NCI-H82 treated with DMSO at 0.1 percent for 48 hours (cell line): Measurements from ENCODE around the gene RPAP2.
"Not testable (repeated sequence)": the region's sequence is repeated elsewhere in the genome, so short reads cannot be mapped to it uniquely, and the experiment has no call there.

Experiments
- DNase-seq: peaks from one replicate; lab custom pipeline; 2025; ENCODE audit not compliant: unreplicated experiment; lab: John Stamatoyannopoulos, UW

RPAP2 gene

DNA sequence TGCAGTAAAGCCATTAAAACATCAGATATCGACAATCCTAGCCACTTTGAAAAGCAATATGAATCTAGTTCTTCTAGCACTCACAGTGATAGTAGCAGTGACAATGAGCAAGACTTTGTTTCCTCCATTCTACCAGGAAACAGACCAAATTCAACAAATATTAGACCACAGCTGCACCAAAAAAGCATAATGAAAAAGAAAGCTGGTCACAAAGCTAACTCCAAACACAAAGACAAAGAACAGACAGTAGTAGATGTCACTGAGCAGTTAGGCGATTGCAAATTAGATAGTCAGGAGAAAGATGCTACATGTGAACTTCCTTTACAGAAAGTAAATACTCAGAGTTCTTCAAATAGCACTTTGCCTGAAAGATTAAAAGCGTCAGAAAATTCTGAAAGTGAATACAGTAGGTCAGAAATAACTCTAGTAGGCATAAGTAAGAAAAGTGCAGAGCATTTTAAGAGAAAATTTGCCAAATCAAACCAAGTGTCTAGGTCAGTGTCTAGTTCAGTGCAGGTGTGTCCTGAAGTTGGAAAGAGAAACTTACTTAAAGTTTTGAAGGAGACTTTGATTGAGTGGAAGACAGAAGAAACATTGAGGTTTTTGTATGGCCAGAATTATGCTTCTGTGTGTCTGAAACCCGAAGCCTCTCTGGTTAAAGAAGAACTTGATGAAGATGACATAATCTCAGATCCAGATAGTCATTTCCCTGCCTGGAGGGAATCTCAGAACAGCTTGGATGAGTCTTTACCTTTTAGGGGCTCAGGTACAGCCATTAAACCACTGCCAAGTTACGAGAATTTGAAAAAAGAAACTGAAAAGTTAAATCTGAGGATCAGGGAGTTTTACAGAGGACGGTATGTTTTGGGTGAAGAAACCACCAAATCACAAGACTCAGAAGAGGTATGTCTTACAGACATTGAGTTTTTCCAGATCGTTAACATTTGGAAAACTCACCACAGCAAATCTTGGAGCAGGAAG, 24.9 kb downstream of the RPAP2 start:
- no peak for DNase-seq

DNA sequence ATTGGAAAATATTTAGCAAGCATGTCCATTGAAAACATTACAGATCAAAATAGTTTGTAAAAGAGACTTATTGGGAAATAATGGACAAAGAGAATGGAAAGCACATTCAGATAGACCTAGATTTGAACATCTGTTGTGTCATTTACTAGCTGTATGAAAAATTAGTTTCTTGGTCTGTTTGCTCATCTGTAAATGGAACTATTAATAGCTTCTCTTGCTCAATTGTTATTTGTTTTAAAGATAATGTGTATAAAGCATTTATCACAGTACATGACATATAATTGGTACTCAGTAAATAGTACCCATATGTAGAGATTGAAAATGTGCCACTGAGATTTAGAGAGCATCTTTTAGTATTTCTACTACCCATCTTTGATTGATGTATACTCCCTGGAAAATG, 25.9 kb downstream of the RPAP2 start:
- no peak for DNase-seq

DNA sequence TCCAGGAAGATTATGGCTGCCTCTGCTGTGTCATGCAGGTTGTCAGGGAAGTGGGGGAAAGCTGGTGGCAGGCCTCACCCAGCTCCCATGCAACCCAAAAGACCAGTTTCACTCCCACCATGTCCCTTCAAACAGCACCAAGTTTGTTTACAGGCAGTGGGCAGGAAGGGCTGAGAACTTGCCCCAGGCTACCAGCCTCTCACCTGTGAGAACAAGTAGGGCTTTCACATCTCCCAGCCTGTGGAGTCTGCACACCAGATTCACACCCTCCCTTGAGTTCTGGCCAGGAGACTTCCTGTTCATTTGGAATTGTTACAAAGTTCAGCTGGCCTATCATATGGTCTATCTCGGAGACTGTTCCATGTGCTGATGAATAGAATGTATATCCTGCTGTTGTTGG, 27.8 kb downstream of the RPAP2 start:
- DNase-seq: no peak

DNA sequence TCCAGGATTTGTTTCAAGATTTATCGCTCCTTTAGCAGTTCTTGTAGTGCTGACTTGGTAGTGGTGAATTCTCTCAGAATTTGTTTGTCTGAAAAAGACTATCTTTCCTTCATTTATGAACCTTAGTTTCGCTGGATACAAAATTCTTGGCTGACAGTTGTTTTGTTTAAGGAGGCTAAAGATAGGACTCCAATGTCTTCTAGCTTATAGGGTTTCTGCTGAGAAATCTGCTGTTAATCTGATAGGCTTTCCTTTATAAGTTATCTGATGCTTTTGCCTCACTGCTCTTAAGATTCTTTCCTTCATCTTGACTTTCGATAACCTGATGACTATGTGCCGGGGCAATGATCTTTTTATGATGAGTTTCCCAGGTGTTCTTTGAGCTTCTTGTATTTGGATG, 28.9 kb downstream of the RPAP2 start:
- DNase-seq: no peak

DNA sequence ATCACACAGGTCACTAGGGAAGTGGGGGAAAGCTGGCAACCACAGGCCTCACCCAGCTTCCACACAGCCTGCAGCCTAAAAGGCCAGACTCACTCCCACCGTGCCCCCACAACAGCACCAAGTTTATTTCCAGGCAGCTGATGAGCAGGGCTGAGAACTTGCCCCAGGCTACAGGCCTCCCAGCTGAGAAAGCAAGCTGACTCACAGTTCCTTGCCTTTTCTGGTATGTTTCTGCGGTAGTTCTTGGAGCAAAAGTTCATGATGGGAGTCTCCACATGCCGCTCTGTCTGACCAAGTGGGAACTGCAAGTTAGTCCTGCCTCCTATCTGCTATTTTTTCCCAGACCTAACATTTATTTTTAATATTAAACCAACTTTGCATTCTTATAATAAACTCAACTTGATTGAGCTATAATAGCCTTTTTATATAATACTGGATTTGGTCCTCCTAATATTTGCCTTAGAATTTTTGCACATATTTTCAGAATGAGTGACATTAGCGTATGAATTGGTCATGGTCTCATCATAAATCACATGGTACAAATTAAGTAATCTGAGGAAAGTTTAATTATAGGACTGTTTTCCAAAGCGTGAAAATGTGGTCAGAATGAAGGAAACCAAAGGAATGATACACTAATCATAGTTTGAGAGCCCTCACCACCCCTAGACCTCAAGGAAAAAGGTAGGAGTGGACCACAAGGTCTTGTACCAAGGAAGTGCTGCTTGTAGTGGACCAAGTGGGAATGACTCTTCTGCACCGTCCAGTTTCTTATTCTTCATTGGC, 30.7 kb downstream of the RPAP2 start:
- no peak for DNase-seq

DNA sequence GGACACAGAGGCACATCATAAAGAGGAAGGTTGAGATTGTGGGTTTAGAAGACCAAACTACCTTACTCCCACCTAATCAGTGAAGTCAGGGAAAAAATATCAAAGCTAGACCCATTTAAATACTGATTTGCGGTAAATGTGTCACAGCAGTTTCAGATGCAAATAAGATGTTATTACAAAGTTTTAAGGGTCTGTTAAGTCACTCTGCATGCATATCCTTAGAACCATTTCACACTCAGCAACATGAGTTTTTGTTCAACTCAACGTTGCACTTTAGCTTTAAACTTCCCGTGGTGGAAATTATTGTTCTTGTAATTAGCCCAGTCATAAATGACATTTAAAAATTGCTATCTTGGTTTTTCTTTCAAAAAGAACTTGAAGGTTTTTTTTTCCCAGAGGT, 34.8 kb downstream of the RPAP2 start:
- DNase-seq: no peak

DNA sequence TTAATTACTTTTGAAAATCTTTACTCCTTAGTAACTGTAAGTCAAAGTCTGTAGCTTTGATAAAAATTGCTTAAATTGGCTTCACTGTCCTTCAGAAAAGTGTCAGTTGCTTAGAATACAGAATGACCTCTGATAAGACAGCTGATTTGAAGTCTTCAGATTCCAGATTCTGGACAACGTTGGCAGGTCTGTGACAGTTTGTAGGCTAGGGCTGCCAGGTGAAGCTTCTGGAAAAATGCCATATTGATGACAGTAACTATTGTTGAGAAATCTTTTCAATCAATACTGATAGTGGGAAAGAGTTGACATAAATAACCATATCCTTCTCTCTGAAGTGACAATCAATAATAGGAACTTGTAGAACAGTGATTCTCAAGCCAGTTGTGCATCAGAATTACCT, 41.3 kb downstream of the RPAP2 start:
- no peak for DNase-seq

DNA sequence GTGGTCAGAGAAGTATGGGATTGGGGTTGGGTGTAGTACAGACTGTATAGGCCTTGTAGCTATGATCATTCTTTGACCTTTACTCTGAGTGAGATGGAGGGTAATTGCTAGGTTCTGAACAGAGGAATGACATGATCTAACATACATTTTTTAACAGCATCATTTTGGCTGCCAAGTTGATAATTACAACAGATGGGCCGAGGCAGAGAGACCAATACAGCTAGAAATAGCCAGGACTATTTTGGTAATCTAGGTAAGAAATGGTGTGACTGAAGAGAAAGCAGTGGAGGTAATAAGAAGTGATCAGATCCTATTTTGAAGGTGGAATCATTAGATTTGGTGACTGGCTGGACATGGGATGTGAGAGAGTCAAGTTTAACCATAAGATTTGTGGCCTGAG, 43.5 kb downstream of the RPAP2 start:
- no peak for DNase-seq

DNA sequence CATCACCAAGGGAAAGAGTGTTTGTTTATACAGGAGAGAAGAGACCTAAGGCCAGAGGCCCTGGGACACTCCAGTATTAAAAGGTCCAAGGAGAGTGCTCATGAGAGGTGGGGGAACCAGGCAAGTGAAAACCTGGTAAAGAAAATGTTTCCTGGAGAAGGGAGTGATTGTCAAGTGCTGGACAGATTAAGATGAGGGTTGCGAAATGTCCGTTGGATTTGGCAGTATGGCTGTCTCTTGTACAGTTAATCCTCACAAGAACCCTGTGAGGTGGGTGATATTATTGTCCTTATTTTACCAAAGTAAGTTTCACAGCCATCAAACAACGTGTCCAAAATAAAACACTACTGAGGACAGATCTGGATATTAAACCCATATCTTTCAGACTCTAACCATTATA, 44.2 kb downstream of the RPAP2 start:
- DNase-seq: no peak

DNA sequence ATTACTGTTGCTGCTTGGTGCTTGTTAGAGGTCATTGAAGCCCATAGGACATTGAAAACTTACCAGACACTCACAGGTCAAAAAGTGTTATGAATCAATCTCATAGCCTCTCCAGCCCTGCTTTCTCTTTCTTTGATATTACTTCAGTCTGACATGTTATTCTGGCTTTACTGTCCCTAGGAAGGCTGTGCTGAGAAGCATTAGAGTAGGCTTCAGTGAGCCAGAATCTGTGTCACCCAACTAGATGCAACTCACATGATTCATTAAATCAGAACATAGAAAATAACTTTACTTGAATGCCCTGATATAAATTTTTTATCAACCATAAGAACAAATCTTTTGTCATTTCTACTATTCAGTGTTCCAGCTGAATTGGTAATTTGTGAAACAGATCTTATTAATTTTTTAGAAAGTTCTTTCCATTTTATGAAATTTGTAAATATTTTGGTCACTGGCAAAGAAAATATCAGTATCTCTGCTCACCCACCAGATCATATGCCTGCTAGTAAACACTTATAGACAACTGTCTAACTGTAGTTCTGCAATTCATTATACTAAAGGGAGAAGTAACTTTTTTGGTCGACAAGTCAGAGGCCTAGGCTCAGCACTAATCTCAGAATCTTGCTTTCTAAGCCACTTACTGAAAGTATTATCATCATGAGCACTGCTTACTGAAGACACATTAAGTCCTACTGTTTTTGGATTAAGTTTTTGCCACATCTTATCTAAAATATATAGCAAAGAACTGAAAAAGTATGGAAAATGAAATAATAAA, 48.2 kb downstream of the RPAP2 start:
- DNase-seq: no peak

DNA sequence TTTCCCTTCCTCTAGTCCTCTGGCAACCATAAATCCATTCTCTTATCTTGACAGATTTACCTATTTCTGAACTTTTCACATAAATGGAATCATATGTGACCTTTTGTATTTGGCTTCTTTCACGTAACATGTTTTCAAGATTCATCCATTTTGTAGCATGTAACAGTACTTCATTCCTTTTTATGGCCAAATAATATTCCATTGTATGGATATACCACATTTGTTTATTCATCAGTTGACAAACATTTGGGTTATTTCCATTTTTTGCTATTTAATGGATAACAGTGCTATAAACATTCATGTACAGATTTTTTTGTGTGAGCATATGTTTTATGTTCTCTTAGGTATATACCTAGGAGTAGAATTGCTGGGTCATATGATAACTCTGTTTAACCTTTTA, 54.0 kb downstream of the RPAP2 start:
- no peak for DNase-seq

DNA sequence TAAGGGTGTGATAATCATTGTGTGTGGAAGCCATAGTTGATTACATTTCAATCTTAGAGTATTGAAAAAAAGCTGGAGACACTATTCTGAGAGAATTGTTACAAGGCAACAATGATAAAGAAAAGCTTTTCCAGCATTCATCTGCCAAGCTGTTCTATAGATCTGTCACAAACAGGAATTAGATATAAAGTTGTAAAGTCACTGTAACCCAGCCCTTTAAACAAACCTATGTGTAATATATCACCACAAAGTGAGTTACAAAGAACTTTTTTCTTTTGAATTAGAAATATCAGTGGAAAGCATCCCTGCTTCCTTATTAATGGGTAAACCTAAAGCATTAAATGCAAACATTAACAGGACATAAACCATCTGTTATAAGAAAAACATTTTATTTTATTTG, 55.4 kb downstream of the RPAP2 start:
- DNase-seq: no peak

DNA sequence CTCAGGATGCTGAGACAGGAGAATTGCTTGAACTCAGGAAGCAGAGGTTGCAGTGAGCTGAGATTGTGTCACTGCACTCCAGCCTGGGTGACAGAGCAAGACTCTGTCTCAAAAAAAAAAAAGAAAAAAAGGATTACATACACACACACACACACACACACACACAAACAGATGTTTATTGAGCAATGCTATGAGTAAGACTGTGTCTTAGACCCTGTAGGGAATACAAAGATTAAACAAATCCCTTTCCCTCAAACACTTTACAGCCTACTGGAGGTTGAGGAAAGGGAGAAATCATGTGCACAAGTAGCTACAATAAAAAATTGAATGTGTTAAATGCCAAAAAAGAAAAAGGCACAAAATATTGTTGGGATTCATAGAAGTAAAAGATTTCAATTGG, 58.1 kb downstream of the RPAP2 start:
- no peak for DNase-seq

DNA sequence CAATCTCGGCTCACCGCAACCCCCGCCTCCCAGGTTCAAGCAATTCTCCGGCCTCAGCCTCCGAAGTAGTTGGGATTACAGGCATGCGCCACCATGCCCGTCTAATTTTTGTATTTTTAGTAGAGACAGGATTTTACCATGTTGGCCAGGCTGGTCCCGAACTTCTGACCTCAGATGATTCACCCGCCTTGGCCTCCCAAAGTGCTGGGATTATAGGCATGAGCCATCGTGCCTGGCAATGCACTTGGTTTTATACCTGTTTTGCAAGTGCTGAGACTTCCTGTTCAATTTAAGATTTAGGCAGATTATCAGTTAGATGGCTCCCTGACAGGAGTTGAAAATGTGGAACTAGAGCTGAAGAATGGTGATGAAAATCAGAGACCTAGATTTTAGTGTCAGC, 60.5 kb downstream of the RPAP2 start:
- DNase-seq: not testable (repeated sequence)

DNA sequence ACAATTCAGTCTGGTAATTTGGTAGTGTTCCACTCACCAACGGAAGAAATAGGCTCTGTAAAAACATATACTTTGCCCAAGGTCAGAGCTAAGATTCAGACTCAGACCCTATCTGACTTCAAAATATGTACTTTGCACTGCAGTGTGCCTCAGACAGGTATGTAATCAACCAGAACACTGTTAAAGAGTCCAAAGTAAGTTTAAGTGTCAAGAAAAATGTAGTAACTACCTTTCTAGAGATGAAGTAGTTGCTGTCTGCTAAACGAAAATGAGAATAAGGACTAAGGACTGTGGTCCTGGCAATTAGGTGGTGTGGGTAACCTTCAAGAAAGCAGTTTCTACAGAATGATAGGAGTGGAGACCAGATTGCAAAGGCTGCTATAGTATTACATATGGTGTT, 61.1 kb downstream of the RPAP2 start:
- DNase-seq: no peak

DNA sequence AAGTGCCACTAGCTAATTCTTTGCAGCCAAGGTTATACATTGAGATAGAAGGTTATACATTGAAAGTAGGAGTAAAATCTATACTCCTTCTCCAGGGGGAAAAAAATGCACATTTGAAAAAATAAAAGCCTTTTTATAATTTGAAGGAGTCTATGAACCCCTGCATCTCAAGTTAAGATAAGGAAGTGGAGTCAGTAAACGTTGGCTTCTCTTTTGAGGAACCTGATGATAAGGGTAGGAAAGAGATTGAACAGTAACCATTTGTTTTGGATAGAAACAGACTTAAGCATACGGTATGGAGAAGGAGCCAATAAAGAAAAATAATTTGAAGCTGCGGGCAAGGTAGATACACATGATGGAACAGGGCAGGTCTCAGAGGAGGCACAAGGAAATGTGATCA, 64.1 kb downstream of the RPAP2 start:
- no peak for DNase-seq

DNA sequence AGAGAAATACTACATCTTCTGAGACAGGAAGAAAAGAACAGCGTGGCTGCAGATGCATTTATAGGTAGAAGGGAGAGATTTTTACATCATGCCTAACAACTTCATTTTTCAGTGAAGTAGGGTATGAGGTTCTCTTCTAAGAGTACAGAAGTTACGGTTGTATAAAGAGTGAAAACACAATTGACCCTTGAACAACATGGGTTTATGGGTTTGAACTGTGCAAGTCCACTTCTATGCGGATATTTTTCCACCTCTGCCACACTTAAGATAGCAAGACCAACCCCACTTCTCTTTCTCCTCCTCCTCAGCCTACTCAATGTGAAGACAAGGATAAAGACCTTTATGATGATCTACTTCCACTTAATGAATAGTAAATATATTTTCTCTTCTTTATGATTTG, 64.5 kb downstream of the RPAP2 start:
- no peak for DNase-seq

DNA sequence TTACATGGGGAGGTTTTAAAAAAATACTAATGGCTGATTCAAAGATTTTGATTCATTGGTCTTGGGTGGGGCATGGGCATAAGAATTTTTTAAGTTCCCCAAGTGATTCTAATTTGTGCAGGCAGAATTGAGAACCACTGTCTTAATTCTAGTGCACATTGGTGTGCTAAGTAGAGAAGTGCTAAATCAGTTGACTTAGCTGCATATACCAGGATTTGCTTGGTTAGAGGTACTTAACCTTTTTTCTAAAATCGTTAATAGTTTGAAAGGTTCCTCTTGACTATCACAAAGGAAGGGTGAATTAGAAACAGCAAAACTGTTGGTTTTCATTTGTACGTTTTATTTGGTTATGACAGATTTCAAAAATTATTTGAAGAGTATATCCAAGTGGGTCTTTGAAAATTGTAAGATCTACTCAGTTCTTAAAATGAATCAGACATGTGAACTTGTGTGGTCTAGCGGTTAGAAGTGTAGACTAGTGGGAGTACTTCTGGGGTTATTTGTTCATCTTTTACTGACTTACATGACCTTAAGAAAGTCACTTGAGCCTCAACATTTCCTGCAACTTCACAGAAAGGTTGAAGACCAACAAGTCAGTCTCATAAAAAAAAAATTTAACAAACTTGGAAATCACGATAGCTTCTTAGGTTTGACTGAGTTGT, 66.7 kb downstream of the RPAP2 start:
- no peak for DNase-seq

DNA sequence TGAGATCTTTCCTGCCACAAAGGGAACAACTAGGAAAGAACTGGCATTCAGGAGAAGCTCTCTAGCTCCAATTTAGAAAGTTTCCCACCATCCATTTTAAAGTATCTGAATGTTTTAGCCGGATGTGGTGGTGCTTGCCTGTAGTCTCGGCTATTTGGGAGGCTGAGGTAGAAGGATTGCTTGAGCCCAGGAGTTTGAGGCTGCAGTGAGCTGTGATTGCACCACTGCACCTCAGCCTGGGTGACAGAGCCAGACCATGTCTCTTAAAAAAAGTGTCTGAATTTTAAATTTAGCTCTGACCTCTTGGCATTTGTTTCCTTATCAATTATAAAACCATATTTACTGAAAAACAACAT, 67.2 kb downstream of the RPAP2 start:
- no peak for DNase-seq

DNA sequence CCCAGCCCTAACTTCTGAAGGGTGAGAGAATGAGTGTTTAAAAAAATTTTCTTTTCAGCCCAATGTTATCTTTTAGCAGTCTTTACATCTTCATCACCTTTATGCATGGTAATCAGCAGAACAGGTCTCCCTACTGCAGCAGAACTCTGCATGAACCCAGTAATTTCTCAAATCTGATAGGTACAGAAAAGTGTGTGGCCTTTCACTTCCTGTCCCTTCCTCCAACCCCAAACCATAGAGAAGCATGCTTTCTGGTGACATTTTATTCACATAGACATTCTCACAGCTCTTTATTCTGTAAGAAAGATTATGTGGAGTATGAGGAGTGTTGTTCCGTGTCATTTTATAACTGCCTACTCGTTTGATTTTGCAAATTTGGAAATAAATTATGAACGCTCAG, 68.6 kb downstream of the RPAP2 start:
- DNase-seq: no peak

DNA sequence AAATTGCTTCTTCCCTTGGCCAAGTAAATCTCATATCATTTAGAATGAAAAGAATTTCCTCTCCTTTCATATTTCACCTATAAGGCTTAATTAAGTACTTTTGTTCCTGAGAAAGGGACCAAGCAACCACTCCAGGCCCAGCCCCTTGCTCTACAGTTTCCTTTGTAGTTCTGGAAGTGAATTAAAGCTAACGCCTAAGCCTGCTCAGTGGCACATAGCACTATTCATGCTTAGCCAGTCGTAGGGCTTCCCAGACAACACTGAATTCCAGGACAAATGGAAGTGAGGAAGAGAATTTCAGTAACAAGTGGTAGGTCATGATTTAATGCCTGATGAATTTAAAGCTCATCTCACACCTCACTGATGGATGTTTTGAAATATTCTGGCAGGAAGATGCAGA, 73.3 kb downstream of the RPAP2 start:
- DNase-seq: no peak
